ENCODE measurements around the gene MEIOSIN. TPM values are rescaled to one million over a fixed set of nuclear protein-coding genes. Genes with fewer than 3 reads are reported as not detected.
A peak's percentile ranks its signal among the peaks of the same experiment; 100 is the strongest.

Gene MEIOSIN
- total and polyA plus RNA-seq, 4 donors: not detected

DNA sequence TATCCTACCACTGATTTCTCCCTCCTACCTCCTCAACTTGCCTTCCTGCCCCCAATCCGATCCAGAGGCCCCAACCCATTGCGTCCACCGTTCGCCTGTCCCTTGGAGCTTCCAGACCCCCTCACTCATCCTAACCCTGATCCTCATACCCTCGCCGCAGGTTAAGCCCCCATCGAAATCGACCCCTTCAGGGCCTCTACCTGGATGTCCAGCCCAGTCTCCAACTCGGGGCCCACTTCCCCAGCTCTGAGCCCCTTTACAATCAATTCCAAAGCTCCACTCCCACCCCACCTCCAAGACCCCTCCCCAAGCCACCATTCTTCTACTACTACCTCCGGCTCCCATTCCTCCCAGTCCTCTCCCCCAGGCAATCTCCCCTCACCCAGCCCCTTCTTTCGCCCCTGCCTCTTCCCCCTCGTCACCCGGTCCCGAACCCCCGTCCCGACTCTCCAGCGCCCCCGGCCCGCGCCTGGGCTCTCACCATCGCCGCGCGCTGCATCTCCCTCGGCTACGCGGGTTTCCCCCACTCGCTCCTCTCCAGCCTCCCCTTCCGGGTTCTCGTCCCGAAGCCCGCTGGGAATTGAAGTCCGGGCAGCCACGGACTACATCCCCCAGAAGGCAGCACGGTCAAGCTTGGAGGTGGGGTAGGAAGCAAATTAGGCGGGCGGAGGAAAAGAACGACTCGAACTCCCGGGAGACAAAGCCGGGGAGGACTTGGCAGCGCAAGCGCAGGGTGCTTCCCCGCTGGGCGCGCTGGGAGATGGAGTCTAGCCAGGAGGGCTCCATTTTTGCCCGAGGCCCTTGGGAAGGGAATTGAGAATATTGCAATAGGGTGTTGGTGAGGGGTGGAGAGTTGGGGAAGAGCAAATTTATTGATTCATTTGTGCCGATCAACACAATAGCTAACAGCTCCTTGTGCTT is 2.6 kb upstream of the MEIOSIN start, which contains the start of gene FBXO46 (continued):
- TF ChIP-seq, protein P1, sequence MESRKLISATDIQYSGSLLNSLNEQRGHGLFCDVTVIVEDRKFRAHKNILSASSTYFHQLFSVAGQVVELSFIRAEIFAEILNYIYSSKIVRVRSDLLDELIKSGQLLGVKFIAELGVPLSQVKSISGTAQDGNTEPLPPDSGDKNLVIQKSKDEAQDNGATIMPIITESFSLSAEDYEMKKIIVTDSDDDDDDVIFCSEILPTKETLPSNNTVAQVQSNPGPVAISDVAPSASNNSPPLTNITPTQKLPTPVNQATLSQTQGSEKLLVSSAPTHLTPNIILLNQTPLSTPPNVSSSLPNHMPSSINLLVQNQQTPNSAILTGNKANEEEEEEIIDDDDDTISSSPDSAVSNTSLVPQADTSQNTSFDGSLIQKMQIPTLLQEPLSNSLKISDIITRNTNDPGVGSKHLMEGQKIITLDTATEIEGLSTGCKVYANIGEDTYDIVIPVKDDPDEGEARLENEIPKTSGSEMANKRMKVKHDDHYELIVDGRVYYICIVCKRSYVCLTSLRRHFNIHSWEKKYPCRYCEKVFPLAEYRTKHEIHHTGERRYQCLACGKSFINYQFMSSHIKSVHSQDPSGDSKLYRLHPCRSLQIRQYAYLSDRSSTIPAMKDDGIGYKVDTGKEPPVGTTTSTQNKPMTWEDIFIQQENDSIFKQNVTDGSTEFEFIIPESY (IDR thresholded peaks at IDR 0.05): peak; percentile 94

DNA sequence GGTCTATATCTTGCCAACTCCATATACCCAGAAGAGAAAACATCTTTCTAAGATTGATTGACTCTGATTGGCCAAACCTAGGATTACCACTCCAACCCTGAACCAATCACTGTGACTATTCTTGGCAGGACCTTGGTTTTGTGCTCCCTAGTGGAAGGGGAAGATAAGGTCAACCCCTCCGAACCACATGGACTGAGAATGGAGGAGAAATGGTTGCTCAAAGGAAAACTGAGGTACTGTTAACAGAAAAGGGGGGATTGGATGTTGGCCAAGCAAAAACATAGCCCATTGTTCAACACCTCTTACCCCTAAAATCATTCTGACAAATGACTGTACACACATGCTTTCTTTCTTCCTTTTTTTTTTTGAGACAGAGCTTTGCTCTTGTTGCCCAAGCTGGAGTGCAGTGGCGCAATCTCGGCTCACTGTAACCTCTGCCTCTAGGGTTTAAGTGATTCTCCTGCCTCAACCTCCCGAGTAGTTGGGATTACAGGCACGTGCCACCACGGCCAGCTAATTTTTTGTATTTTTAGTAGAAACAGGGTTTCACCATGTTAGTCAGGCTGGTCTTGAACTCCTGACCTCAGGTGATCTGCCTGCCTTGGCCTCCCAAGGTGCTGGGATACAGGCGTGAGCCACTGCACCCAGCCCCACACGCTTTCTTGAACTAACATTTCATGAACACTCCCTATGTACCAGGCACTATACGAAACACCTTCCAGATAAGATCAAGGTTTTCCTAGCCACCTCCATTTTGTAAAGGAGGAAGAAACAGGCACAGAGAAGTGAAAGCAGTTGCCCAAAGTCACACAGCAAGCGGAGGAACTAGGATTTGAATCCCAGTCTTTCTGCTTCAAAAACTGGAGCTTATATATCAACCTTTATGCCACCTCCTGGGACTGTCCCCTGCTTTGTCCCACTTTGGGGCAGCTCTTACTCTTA is 6.5 kb downstream of the MEIOSIN start:
- Histone ChIP-seq H3K36me3 (ENCODE audit: control insufficient read depth in 4 of 4, insufficient read depth in 3 of 4, low read depth in 1 of 4, low read length in 3 of 4) (no peaks in the 10 kb centered on the region), H3K9ac (ENCODE audit: low read depth in 1 of 2, low read length in 2 of 2) (no peak overlapping the region), H3K9me3 (ENCODE audit: control insufficient read depth in 4 of 4, low read length in 3 of 4) (no peaks in the 10 kb centered on the region), H3K27me3 (ENCODE audit: control insufficient read depth in 4 of 4, insufficient read depth in 4 of 4, low read length in 3 of 4) (no peaks in the 10 kb centered on the region), H3K4me1 (ENCODE audit: control insufficient read depth in 4 of 4, insufficient read depth in 4 of 4, low read length in 3 of 4) (no peaks in the 10 kb centered on the region), H3K4me3 (ENCODE audit: low read depth in 1 of 3, low read length in 3 of 3) (no peak overlapping the region), H3K27ac (ENCODE audit: low read depth in 1 of 2, low read length in 2 of 2) (no peak overlapping the region)
- DNase-seq (ENCODE audit: low spot score): no peak
- TF ChIP-seq HNF4A (conservative IDR thresholded peaks at IDR 0.05) (no peak), HNF4G (IDR thresholded peaks at IDR 0.05) (no peak), EGR1 (IDR thresholded peaks at IDR 0.05; ENCODE audit: low read depth in 2 of 2) (no peak), NR2F2 (IDR thresholded peaks at IDR 0.05) (no peak)
- TF ChIP-seq, protein P2, sequence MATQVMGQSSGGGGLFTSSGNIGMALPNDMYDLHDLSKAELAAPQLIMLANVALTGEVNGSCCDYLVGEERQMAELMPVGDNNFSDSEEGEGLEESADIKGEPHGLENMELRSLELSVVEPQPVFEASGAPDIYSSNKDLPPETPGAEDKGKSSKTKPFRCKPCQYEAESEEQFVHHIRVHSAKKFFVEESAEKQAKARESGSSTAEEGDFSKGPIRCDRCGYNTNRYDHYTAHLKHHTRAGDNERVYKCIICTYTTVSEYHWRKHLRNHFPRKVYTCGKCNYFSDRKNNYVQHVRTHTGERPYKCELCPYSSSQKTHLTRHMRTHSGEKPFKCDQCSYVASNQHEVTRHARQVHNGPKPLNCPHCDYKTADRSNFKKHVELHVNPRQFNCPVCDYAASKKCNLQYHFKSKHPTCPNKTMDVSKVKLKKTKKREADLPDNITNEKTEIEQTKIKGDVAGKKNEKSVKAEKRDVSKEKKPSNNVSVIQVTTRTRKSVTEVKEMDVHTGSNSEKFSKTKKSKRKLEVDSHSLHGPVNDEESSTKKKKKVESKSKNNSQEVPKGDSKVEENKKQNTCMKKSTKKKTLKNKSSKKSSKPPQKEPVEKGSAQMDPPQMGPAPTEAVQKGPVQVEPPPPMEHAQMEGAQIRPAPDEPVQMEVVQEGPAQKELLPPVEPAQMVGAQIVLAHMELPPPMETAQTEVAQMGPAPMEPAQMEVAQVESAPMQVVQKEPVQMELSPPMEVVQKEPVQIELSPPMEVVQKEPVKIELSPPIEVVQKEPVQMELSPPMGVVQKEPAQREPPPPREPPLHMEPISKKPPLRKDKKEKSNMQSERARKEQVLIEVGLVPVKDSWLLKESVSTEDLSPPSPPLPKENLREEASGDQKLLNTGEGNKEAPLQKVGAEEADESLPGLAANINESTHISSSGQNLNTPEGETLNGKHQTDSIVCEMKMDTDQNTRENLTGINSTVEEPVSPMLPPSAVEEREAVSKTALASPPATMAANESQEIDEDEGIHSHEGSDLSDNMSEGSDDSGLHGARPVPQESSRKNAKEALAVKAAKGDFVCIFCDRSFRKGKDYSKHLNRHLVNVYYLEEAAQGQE (IDR thresholded peaks at IDR 0.05): no peak
- TF ChIP-seq, protein P1 (IDR thresholded peaks at IDR 0.05): no peak
- WGBS: 81% methylated on average over 10 of the region's 10 CpGs

DNA sequence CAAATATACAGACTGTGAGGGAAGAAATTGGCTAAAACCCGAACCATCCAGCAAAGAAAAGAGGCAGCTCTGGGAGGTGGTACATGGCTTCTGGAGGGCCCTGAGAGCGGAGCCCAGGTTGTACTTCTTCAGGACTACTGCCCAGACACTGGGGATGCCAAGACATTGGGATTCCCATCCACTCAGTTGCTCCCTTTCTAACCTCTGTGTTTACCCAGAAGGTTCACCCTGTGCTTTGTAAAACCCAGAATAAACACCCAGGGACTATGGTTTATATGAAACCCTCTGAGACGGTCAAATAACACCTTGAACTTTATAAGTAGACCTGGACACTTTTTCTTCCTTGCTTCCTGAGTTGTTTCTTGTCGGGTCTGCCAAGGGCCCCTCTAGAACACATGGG is 9.7 kb downstream of the MEIOSIN start:
- Histone ChIP-seq H3K4me1 (ENCODE audit: control insufficient read depth in 4 of 4, insufficient read depth in 4 of 4, low read length in 3 of 4) (no peaks in the 10 kb centered on the region), H3K36me3 (ENCODE audit: control insufficient read depth in 4 of 4, insufficient read depth in 3 of 4, low read depth in 1 of 4, low read length in 3 of 4) (no peaks in the 10 kb centered on the region), H3K9me3 (ENCODE audit: control insufficient read depth in 4 of 4, low read length in 3 of 4) (no peaks in the 10 kb centered on the region), H3K9ac (ENCODE audit: low read depth in 1 of 2, low read length in 2 of 2) (no peak overlapping the region), H3K27me3 (ENCODE audit: control insufficient read depth in 4 of 4, insufficient read depth in 4 of 4, low read length in 3 of 4) (no peaks in the 10 kb centered on the region), H3K27ac (ENCODE audit: low read depth in 1 of 2, low read length in 2 of 2) (no peak overlapping the region), H3K4me3 (ENCODE audit: low read depth in 1 of 3, low read length in 3 of 3) (no peak overlapping the region)
- no peak for DNase-seq (ENCODE audit: low spot score)
- WGBS: 75% methylated on average over 4 of the region's 4 CpGs
- TF ChIP-seq EGR1 (IDR thresholded peaks at IDR 0.05; ENCODE audit: low read depth in 2 of 2) (no peak), JUND (IDR thresholded peaks at IDR 0.05) (no peak), FOXA1 (IDR thresholded peaks at IDR 0.05) (no peak), FOXA2 (IDR thresholded peaks at IDR 0.05) (no peak), RAD21 (IDR thresholded peaks at IDR 0.05) (no peak), TAF1 (conservative IDR thresholded peaks at IDR 0.05) (no peak), RXRA (IDR thresholded peaks at IDR 0.05) (no peak), SP1 (IDR thresholded peaks at IDR 0.05) (no peak), HNF4A (conservative IDR thresholded peaks at IDR 0.05) (no peak), HNF4G (IDR thresholded peaks at IDR 0.05) (no peak), NR2F2 (IDR thresholded peaks at IDR 0.05) (no peak)
- TF ChIP-seq, protein P1 (IDR thresholded peaks at IDR 0.05): no peak
- TF ChIP-seq, protein P3, sequence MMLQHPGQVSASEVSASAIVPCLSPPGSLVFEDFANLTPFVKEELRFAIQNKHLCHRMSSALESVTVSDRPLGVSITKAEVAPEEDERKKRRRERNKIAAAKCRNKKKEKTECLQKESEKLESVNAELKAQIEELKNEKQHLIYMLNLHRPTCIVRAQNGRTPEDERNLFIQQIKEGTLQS (IDR thresholded peaks at IDR 0.05): no peak
